Measurements from ENCODE around the gene DTX1.

GRCh38 chr12:113129664-113130456, 73.3 kb downstream of the DTX1 start:
- TF ChIP-seq ZBTB37 (CRISPR knock-in tag; IDR thresholded peaks at IDR 0.05) (no peak), ZNF766 (CRISPR knock-in tag; IDR thresholded peaks at IDR 0.05; ENCODE audit: borderline replicate concordance) (no peak), ETS1 (CRISPR knock-in tag; IDR thresholded peaks at IDR 0.05) (no peak), KDM5A (IDR thresholded peaks at IDR 0.05; ENCODE audit: borderline replicate concordance, low read length) (no peak), CREM (IDR thresholded peaks at IDR 0.05) (no peak), CREM (CRISPR knock-in tag; IDR thresholded peaks at IDR 0.05) (no peak), ZNF441 (CRISPR knock-in tag; IDR thresholded peaks at IDR 0.05; ENCODE audit: borderline replicate concordance) (no peak), SKI (IDR thresholded peaks at IDR 0.05; ENCODE audit: partially characterized antibody) (no peak)

All from HepG2 (cell line).